Eye (tissue), 1 donor: Measurements from ENCODE around the gene AQP12A.

ENCODE experiments used
- DNase-seq: peaks from one replicate; pipeline ENCODE4 v3.0.0-alpha.2; 2015

The AQP12A gene

DNA sequence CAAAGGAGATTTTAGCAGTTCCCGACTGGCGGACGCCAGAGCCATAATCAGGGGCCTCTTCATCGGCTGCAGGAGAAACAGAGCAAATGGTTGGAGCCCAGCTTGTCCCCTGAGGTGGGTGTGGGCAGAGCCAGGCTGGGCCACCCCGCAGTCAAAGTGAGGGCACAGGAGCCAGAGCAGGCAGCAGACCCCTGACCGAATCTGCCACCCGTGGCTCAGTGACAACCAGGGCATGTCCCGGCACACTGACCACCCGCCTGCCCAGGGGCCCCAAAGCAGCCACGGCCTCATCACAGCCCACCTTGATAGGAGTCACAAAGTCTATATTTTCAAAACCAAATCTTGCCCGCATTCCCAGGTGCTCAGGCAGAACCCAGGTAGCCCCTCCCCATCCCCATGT is 55.6 kb downstream of the AQP12A start:
- no peak for DNase-seq
